Islet precursor cell (in vitro differentiated cells): Measurements from ENCODE around the gene APOBEC3C.
"Not testable (repeated sequence)": the region's sequence is repeated elsewhere in the genome, so short reads cannot be mapped to it uniquely, and the experiment has no call there.

ENCODE experiments used
- DNase-seq: peaks from one replicate; pipeline ENCODE4 v3.0.0-alpha.2; 2018

APOBEC3C gene

GRCh38 chr22:39066442-39067276 is 52.6 kb downstream of the APOBEC3C start:
- not testable (repeated sequence) for DNase-seq

- DNase-seq, result no peak
Measured at GRCh38 chr22:39068033-39068785, 54.2 kb downstream of the APOBEC3C start.
